Spleen (tissue), 7 donors: ENCODE results near the gene ITGA6.

Experiments
- CTCF ChIP-seq, 11 experiments: fragments of 200-600 bp in 7 of 11; fragments of 450-650 bp in 4 of 11; sonication (generic) in 4 of 11; IDR thresholded peaks in 8 of 11; conservative IDR thresholded peaks in 3 of 11; 1 replicate in 7 of 11; 2 replicates in 4 of 11; pipeline versions ENCODE4 v1.4.0 to v1.8.0; 2016 to 2021; ENCODE audit warnings: antibody characterized with exemption in 11 of 11, inconsistent platforms in 4 of 11, mild to moderate bottlenecking in 1 of 11
- POLR2A ChIP-seq, 3 donors: fragments of 450-650 bp; IDR thresholded peaks; one replicate each; pipeline ENCODE4 v1.5.1; 2017; ENCODE audit warnings: antibody characterized with exemption in 3 of 3, mild to moderate bottlenecking in 1 of 3
- POLR2AphosphoS5 ChIP-seq, 3 donors: sonication (generic); formaldehyde crosslinking; IDR thresholded peaks; one replicate each; pipeline ENCODE4 v1.5.1; 2017; ENCODE audit warnings: antibody characterized with exemption in 3 of 3
- donor health status: DM: no; HTN: no; CAD: no; lungs with moderate emphysema.
- donor health status: DM: no; HTN: no; CAD: no.
- donor health status: DM: no; HTN: no; CAD: no.

- TF ChIP-seq CTCF (IDR thresholded peaks at IDR 0.05 in 8 of 11, conservative IDR thresholded peaks at IDR 0.05 in 3 of 11) (peak; percentile 56 to 91 (median 84)), POLR2AphosphoS5 (IDR thresholded peaks at IDR 0.05) (peak in 2 of 3 donors; percentile 53 to 55), POLR2A (IDR thresholded peaks at IDR 0.05) (no peak)
Measured at GRCh38 chr2:172461591-172462372, 34.4 kb downstream of the ITGA6 start.
